Esophagus squamous epithelium (tissue), 4 donors: ENCODE measurements around the gene GALNT4.

Experiments used
- POLR2A ChIP-seq, 4 donors: fragments of 450-650 bp; IDR thresholded peaks; one replicate each; pipeline ENCODE4 v1.6.1; 2017; ENCODE audit warnings: antibody characterized with exemption in 4 of 4, mild to moderate bottlenecking in 4 of 4, moderate library complexity in 3 of 4
- TF ChIP-seq, protein P1 (sequence below), 6 experiments: fragments of 450-650 bp in 4 of 6; fragments of 200-600 bp in 2 of 6; sonication (generic) in 2 of 6; IDR thresholded peaks; one replicate each; pipeline ENCODE4 v1.5.1; 2016 to 2019; ENCODE audit warnings: antibody characterized with exemption in 6 of 6, mild to moderate bottlenecking in 4 of 6, moderate library complexity in 4 of 6

DNA sequence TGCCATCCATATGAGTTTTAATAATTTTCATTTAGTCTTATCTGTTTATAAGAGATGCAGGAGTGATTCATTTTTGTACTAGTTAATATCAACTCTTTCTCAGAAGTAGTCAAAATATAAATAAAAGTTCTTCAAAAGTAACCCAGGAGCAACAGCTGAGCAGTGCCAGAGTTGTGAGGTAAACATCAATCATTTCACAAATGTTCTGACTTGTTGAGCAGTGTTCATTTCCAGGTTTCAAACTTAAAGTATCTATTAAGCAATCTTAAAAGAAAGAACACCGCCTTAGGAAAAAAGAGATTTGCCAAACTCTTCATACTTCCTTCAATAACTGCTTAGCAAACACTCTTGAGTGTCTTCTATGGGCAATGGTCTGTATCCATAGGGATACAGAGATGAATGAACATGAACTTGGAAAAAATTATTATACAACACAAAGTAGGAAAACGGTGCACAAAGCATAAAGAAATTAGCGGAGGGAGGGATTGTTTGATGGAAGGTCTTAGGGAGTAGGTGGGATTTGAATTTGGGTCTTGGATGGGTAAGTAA is 43.2 kb upstream of the GALNT4 start:
- TF ChIP-seq, protein P1, sequence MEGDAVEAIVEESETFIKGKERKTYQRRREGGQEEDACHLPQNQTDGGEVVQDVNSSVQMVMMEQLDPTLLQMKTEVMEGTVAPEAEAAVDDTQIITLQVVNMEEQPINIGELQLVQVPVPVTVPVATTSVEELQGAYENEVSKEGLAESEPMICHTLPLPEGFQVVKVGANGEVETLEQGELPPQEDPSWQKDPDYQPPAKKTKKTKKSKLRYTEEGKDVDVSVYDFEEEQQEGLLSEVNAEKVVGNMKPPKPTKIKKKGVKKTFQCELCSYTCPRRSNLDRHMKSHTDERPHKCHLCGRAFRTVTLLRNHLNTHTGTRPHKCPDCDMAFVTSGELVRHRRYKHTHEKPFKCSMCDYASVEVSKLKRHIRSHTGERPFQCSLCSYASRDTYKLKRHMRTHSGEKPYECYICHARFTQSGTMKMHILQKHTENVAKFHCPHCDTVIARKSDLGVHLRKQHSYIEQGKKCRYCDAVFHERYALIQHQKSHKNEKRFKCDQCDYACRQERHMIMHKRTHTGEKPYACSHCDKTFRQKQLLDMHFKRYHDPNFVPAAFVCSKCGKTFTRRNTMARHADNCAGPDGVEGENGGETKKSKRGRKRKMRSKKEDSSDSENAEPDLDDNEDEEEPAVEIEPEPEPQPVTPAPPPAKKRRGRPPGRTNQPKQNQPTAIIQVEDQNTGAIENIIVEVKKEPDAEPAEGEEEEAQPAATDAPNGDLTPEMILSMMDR (IDR thresholded peaks at IDR 0.05) = no peak
- TF ChIP-seq POLR2A (IDR thresholded peaks at IDR 0.05) = no peak
